ENCODE measurements around the gene SKAP2. TPM values are rescaled to one million over a fixed set of nuclear protein-coding genes. Genes with fewer than 3 reads are reported as not detected.

Gene SKAP2
- total RNA-seq, 1 donor from 2014 or later: 3.5 TPM

- no peak for DNase-seq (ENCODE audit: low read depth, low spot score)
- peaks cover 17% of the 10 kb centered on the region for H3K27me3 Mint-ChIP-seq (ENCODE audit: low read depth)
- H3K36me3 Mint-ChIP-seq (ENCODE audit: low read depth): no peaks in the 10 kb centered on the region
- no peak overlapping the region for H3K4me3 Mint-ChIP-seq
- TF ChIP-seq CTCF (conservative IDR thresholded peaks at IDR 0.05): no peak
- H3K27ac Mint-ChIP-seq (ENCODE audit: unreplicated experiment): no peak overlapping the region
- no peaks in the 10 kb centered on the region for H3K4me1 Mint-ChIP-seq
- peaks cover 5% of the 10 kb centered on the region for H3K9me3 Mint-ChIP-seq
Observed at GRCh38 chr7:26879671-26880070, 15.3 kb upstream of the SKAP2 start.

- Mint-ChIP-seq H3K4me3 (no peak overlapping the region), H3K27ac (ENCODE audit: unreplicated experiment) (no peak overlapping the region), H3K4me1 (peaks cover 19% of the 10 kb centered on the region), H3K36me3 (ENCODE audit: low read depth) (no peaks in the 10 kb centered on the region), H3K9me3 (peaks cover 2% of the 10 kb centered on the region), H3K27me3 (ENCODE audit: low read depth) (peaks cover 55% of the 10 kb centered on the region)
- DNase-seq (ENCODE audit: low read depth, low spot score): no peak
- TF ChIP-seq CTCF (conservative IDR thresholded peaks at IDR 0.05): no peak
Observed at GRCh38 chr7:26868841-26869495, 4.6 kb upstream of the SKAP2 start.

- no peak for TF ChIP-seq CTCF (conservative IDR thresholded peaks at IDR 0.05)
- Mint-ChIP-seq H3K27ac (ENCODE audit: unreplicated experiment) (peak overlapping the region; percentile 97), H3K36me3 (ENCODE audit: low read depth) (no peaks in the 10 kb centered on the region), H3K4me1 (peaks cover 26% of the 10 kb centered on the region), H3K27me3 (ENCODE audit: low read depth) (peaks cover 80% of the 10 kb centered on the region), H3K9me3 (peaks cover 2% of the 10 kb centered on the region), H3K4me3 (peak overlapping the region; percentile 98)
- DNase-seq (ENCODE audit: low read depth, low spot score): no peak
Observed at GRCh38 chr7:26865094-26865388, 651 bp upstream of the SKAP2 start.

GRCh38 chr7:26863518-26864308 is 677 bp downstream of the SKAP2 start:
- peak overlapping the region; percentile 98 for H3K4me3 Mint-ChIP-seq
- peak; percentile 25 for DNase-seq (ENCODE audit: low read depth, low spot score)
- no peaks in the 10 kb centered on the region for H3K36me3 Mint-ChIP-seq (ENCODE audit: low read depth)
- H3K4me1 Mint-ChIP-seq: peaks cover 26% of the 10 kb centered on the region
- H3K9me3 Mint-ChIP-seq: peaks cover 2% of the 10 kb centered on the region
- TF ChIP-seq CTCF (conservative IDR thresholded peaks at IDR 0.05): no peak
- peak overlapping the region; percentile 83 for H3K27ac Mint-ChIP-seq (ENCODE audit: unreplicated experiment)
- H3K27me3 Mint-ChIP-seq (ENCODE audit: low read depth): peaks cover 80% of the 10 kb centered on the region

GRCh38 chr7:26862834-26863233 is 1.6 kb downstream of the SKAP2 start:
- no peaks in the 10 kb centered on the region for H3K36me3 Mint-ChIP-seq (ENCODE audit: low read depth)
- H3K27ac Mint-ChIP-seq (ENCODE audit: unreplicated experiment): no peak overlapping the region
- no peak for TF ChIP-seq CTCF (conservative IDR thresholded peaks at IDR 0.05)
- peaks cover 26% of the 10 kb centered on the region for H3K4me1 Mint-ChIP-seq
- peaks cover 84% of the 10 kb centered on the region for H3K27me3 Mint-ChIP-seq (ENCODE audit: low read depth)
- peaks cover 2% of the 10 kb centered on the region for H3K9me3 Mint-ChIP-seq
- H3K4me3 Mint-ChIP-seq: peak overlapping the region; percentile 46
- DNase-seq (ENCODE audit: low read depth, low spot score): no peak
